ENCODE measurements around the gene FAM168A.

The FAM168A gene

GRCh38 chr11:73397468-73398131 is 200.3 kb downstream of the FAM168A start:
- DNase-seq = no peak

GRCh38 chr11:73396985-73397384 is 200.9 kb downstream of the FAM168A start:
- no peak for DNase-seq

- no peak for DNase-seq
These were observed 201.5 kb downstream of the FAM168A start for GRCh38 chr11:73396251-73396930.

- no peak for DNase-seq
These were observed 202.4 kb downstream of the FAM168A start for GRCh38 chr11:73395297-73396208.

GRCh38 chr11:73394416-73395296 is 203.3 kb downstream of the FAM168A start:
- no peak for DNase-seq

GRCh38 chr11:73393479-73394415 is 204.2 kb downstream of the FAM168A start:
- DNase-seq = peak; percentile 71

- no peak for DNase-seq
These were observed 204.9 kb downstream of the FAM168A start for GRCh38 chr11:73393011-73393380.

- DNase-seq = no peak
These were observed 205.6 kb downstream of the FAM168A start for GRCh38 chr11:73392108-73393010.

GRCh38 chr11:73391665-73392064 is 206.2 kb downstream of the FAM168A start:
- DNase-seq = no peak

- DNase-seq = no peak
These were observed 207.0 kb downstream of the FAM168A start for GRCh38 chr11:73390601-73391565.

GRCh38 chr11:73389916-73390315 is 208.0 kb downstream of the FAM168A start:
- no peak for DNase-seq

GRCh38 chr11:73389134-73389525 is 208.8 kb downstream of the FAM168A start:
- no peak for DNase-seq

GRCh38 chr11:73388265-73389133 is 209.4 kb downstream of the FAM168A start:
- DNase-seq = peak; percentile 35

- no peak for DNase-seq
These were observed 210.2 kb downstream of the FAM168A start for GRCh38 chr11:73387594-73388264.

GRCh38 chr11:73386546-73386945 is 211.4 kb downstream of the FAM168A start:
- DNase-seq = no peak

GRCh38 chr11:73386016-73386415 is 211.9 kb downstream of the FAM168A start:
- peak; percentile 66 for DNase-seq
